Measurements from ENCODE around the gene ZKSCAN1.
A peak's percentile ranks its signal among the peaks of the same experiment; 100 is the strongest.
"Not testable (repeated sequence)": the region's sequence is repeated elsewhere in the genome, so short reads cannot be mapped to it uniquely, and the experiment has no call there.

The ZKSCAN1 gene
- 68.0 to 97.4 (median 73.0) reads per million in 3 donors for total RNA-seq

- peaks cover 15% of the 10 kb centered on the region for H3K4me1 ChIP-seq (ENCODE audit: control insufficient read depth, insufficient read depth, low read length, poor library complexity, severe bottlenecking)
These were observed at the start of gene ZKSCAN1 for GRCh38 chr7:100015232-100016214. Gene ZKSCAN1 (plus strand): TSS chr7:100015596. CDS start chr7:100023507, 7,911 bp downstream.

GRCh38 chr7:99969298-99969697 lies 46.1 kb upstream of the ZKSCAN1 start:
- Histone ChIP-seq H3K4me1 (ENCODE audit: control insufficient read depth, insufficient read depth, low read length, poor library complexity, severe bottlenecking) (no peaks in the 10 kb centered on the region), H3K36me3 (ENCODE audit: control insufficient read depth, insufficient read depth, low read length) (no peaks in the 10 kb centered on the region), H3K4me3 (ENCODE audit: insufficient read depth, low read depth, low read length, poor library complexity, severe bottlenecking) (no peak overlapping the region), H3K27ac (ENCODE audit: insufficient read depth, low read length, poor library complexity, severe bottlenecking) (no peak overlapping the region), H3K9me3 (ENCODE audit: control insufficient read depth, low read length) (no peaks in the 10 kb centered on the region), H3K27me3 (replicated peaks; ENCODE audit: control insufficient read depth, insufficient read depth, low read length, poor library complexity, severe bottlenecking) (no peaks in the 10 kb centered on the region)
- DNase-seq: no peak

More at GRCh38 chr7:100015232-100016214, at the start of gene ZKSCAN1:
- Histone ChIP-seq H3K27ac (ENCODE audit: insufficient read depth, low read length, poor library complexity, severe bottlenecking) (peak within 1 kb of the TSS; percentile 89), H3K4me3 (ENCODE audit: insufficient read depth, low read depth, low read length, poor library complexity, severe bottlenecking) (peak within 1 kb of the TSS; percentile 91), H3K36me3 (ENCODE audit: control insufficient read depth, insufficient read depth, low read length) (peaks cover 6% of the 10 kb centered on the region), H3K9me3 (ENCODE audit: control insufficient read depth, low read length) (no peaks in the 10 kb centered on the region), H3K27me3 (replicated peaks; ENCODE audit: control insufficient read depth, insufficient read depth, low read length, poor library complexity, severe bottlenecking) (no peaks in the 10 kb centered on the region)
- DNase-seq: peak; percentile 72 to 81 (median 73)

GRCh38 chr7:99969813-99970212 lies 45.6 kb upstream of the ZKSCAN1 start:
- H3K4me3 ChIP-seq (ENCODE audit: insufficient read depth, low read depth, low read length, poor library complexity, severe bottlenecking); H3K9me3 ChIP-seq (ENCODE audit: control insufficient read depth, low read length); H3K27ac ChIP-seq (ENCODE audit: insufficient read depth, low read length, poor library complexity, severe bottlenecking): not testable (repeated sequence)

GRCh38 chr7:99971242-99971641 lies 44.2 kb upstream of the ZKSCAN1 start:
- no peaks in the 10 kb centered on the region for H3K9me3 ChIP-seq (ENCODE audit: control insufficient read depth, low read length)
- no peaks in the 10 kb centered on the region for H3K36me3 ChIP-seq (ENCODE audit: control insufficient read depth, insufficient read depth, low read length)
- H3K27me3 ChIP-seq (replicated peaks; ENCODE audit: control insufficient read depth, insufficient read depth, low read length, poor library complexity, severe bottlenecking): no peaks in the 10 kb centered on the region
- DNase-seq: no peak
- no peaks in the 10 kb centered on the region for H3K4me1 ChIP-seq (ENCODE audit: control insufficient read depth, insufficient read depth, low read length, poor library complexity, severe bottlenecking)
- no peak overlapping the region for H3K4me3 ChIP-seq (ENCODE audit: insufficient read depth, low read depth, low read length, poor library complexity, severe bottlenecking)
- no peak overlapping the region for H3K27ac ChIP-seq (ENCODE audit: insufficient read depth, low read length, poor library complexity, severe bottlenecking)

More at GRCh38 chr7:99969813-99970212, 45.6 kb upstream of the ZKSCAN1 start:
- not testable (repeated sequence) for DNase-seq; H3K36me3 ChIP-seq (ENCODE audit: control insufficient read depth, insufficient read depth, low read length); H3K4me1 ChIP-seq (ENCODE audit: control insufficient read depth, insufficient read depth, low read length, poor library complexity, severe bottlenecking); H3K27me3 ChIP-seq (replicated peaks; ENCODE audit: control insufficient read depth, insufficient read depth, low read length, poor library complexity, severe bottlenecking)

GRCh38 chr7:99973817-99974216 lies 41.6 kb upstream of the ZKSCAN1 start:
- not testable (repeated sequence) for H3K27me3 ChIP-seq (replicated peaks; ENCODE audit: control insufficient read depth, insufficient read depth, low read length, poor library complexity, severe bottlenecking); DNase-seq; H3K27ac ChIP-seq (ENCODE audit: insufficient read depth, low read length, poor library complexity, severe bottlenecking); H3K4me1 ChIP-seq (ENCODE audit: control insufficient read depth, insufficient read depth, low read length, poor library complexity, severe bottlenecking); H3K9me3 ChIP-seq (ENCODE audit: control insufficient read depth, low read length); H3K36me3 ChIP-seq (ENCODE audit: control insufficient read depth, insufficient read depth, low read length); H3K4me3 ChIP-seq (ENCODE audit: insufficient read depth, low read depth, low read length, poor library complexity, severe bottlenecking)

GRCh38 chr7:99974681-99975080 lies 40.7 kb upstream of the ZKSCAN1 start:
- Histone ChIP-seq H3K36me3 (ENCODE audit: control insufficient read depth, insufficient read depth, low read length) (no peaks in the 10 kb centered on the region), H3K4me1 (ENCODE audit: control insufficient read depth, insufficient read depth, low read length, poor library complexity, severe bottlenecking) (no peaks in the 10 kb centered on the region), H3K27me3 (replicated peaks; ENCODE audit: control insufficient read depth, insufficient read depth, low read length, poor library complexity, severe bottlenecking) (no peaks in the 10 kb centered on the region), H3K4me3 (ENCODE audit: insufficient read depth, low read depth, low read length, poor library complexity, severe bottlenecking) (no peak overlapping the region), H3K9me3 (ENCODE audit: control insufficient read depth, low read length) (no peaks in the 10 kb centered on the region), H3K27ac (ENCODE audit: insufficient read depth, low read length, poor library complexity, severe bottlenecking) (no peak overlapping the region)
- DNase-seq: no peak

GRCh38 chr7:99975782-99976521 lies 39.4 kb upstream of the ZKSCAN1 start, which contains the start of gene AZGP1:
Gene AZGP1 (minus strand): TSS chr7:99976031. CDS start chr7:99976020, 11 bp downstream.
- no peak within 1 kb of the TSS for H3K4me3 ChIP-seq (ENCODE audit: insufficient read depth, low read depth, low read length, poor library complexity, severe bottlenecking)
- DNase-seq: no peak
- no peaks in the 10 kb centered on the region for H3K36me3 ChIP-seq (ENCODE audit: control insufficient read depth, insufficient read depth, low read length)
- H3K4me1 ChIP-seq (ENCODE audit: control insufficient read depth, insufficient read depth, low read length, poor library complexity, severe bottlenecking): no peaks in the 10 kb centered on the region
- H3K9me3 ChIP-seq (ENCODE audit: control insufficient read depth, low read length): no peaks in the 10 kb centered on the region
- no peak within 1 kb of the TSS for H3K27ac ChIP-seq (ENCODE audit: insufficient read depth, low read length, poor library complexity, severe bottlenecking)
- H3K27me3 ChIP-seq (replicated peaks; ENCODE audit: control insufficient read depth, insufficient read depth, low read length, poor library complexity, severe bottlenecking): no peaks in the 10 kb centered on the region

- no peak overlapping the region for H3K4me3 ChIP-seq (ENCODE audit: insufficient read depth, low read depth, low read length, poor library complexity, severe bottlenecking)
- no peaks in the 10 kb centered on the region for H3K36me3 ChIP-seq (ENCODE audit: control insufficient read depth, insufficient read depth, low read length)
- no peak for DNase-seq
- no peaks in the 10 kb centered on the region for H3K4me1 ChIP-seq (ENCODE audit: control insufficient read depth, insufficient read depth, low read length, poor library complexity, severe bottlenecking)
- no peaks in the 10 kb centered on the region for H3K9me3 ChIP-seq (ENCODE audit: control insufficient read depth, low read length)
- no peaks in the 10 kb centered on the region for H3K27me3 ChIP-seq (replicated peaks; ENCODE audit: control insufficient read depth, insufficient read depth, low read length, poor library complexity, severe bottlenecking)
- no peak overlapping the region for H3K27ac ChIP-seq (ENCODE audit: insufficient read depth, low read length, poor library complexity, severe bottlenecking)
These were observed 38.8 kb upstream of the ZKSCAN1 start for GRCh38 chr7:99976626-99977025.

- H3K27me3 ChIP-seq (replicated peaks; ENCODE audit: control insufficient read depth, insufficient read depth, low read length, poor library complexity, severe bottlenecking); H3K4me3 ChIP-seq (ENCODE audit: insufficient read depth, low read depth, low read length, poor library complexity, severe bottlenecking); H3K36me3 ChIP-seq (ENCODE audit: control insufficient read depth, insufficient read depth, low read length); H3K9me3 ChIP-seq (ENCODE audit: control insufficient read depth, low read length); H3K4me1 ChIP-seq (ENCODE audit: control insufficient read depth, insufficient read depth, low read length, poor library complexity, severe bottlenecking); H3K27ac ChIP-seq (ENCODE audit: insufficient read depth, low read length, poor library complexity, severe bottlenecking): not testable (repeated sequence)
- peak; percentile 38 to 59 (median 40) for DNase-seq
These were observed 35.6 kb upstream of the ZKSCAN1 start for GRCh38 chr7:99979814-99980225.
